ENCODE measurements around the gene GRID2IP.

GRID2IP gene

DNA sequence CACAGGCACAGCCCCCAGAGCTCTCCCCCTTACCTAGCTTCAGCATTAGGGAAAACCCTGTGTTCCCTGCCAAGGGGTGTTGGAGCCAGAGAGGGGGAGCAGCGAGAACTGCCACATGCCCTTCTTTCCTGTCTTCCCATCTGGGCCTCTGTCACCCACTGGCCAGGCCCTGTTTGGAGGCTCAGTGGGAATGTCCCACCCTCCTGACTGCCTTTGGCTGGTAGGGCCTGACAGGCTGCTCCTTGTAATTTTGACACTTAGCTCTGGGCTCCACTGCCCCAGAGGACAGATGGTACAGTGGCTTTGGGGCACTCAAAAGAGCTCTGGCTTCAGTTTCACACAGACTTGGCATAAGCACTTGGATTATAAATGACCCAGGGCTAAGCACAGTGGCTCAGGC lies 50.6 kb downstream of the GRID2IP start:
- TF ChIP-seq MYC (IDR thresholded peaks at IDR 0.05; ENCODE audit: low read depth, low read length) (no peak), POLR2A (IDR thresholded peaks at IDR 0.05; ENCODE audit: extremely low read depth, insufficient read length) (no peak)
- TF ChIP-seq, protein P1, sequence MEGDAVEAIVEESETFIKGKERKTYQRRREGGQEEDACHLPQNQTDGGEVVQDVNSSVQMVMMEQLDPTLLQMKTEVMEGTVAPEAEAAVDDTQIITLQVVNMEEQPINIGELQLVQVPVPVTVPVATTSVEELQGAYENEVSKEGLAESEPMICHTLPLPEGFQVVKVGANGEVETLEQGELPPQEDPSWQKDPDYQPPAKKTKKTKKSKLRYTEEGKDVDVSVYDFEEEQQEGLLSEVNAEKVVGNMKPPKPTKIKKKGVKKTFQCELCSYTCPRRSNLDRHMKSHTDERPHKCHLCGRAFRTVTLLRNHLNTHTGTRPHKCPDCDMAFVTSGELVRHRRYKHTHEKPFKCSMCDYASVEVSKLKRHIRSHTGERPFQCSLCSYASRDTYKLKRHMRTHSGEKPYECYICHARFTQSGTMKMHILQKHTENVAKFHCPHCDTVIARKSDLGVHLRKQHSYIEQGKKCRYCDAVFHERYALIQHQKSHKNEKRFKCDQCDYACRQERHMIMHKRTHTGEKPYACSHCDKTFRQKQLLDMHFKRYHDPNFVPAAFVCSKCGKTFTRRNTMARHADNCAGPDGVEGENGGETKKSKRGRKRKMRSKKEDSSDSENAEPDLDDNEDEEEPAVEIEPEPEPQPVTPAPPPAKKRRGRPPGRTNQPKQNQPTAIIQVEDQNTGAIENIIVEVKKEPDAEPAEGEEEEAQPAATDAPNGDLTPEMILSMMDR (IDR thresholded peaks at IDR 0.05; ENCODE audit: low read depth, low read length): no peak
- TF ChIP-seq, protein P2, sequence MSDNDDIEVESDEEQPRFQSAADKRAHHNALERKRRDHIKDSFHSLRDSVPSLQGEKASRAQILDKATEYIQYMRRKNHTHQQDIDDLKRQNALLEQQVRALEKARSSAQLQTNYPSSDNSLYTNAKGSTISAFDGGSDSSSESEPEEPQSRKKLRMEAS (IDR thresholded peaks at IDR 0.05; ENCODE audit: low read depth, low read length): no peak
- H3K4me3 ChIP-seq (ENCODE audit: low read depth, low read length): no peak overlapping the region
- no peak for DNase-seq (ENCODE audit: low read depth)

DNA sequence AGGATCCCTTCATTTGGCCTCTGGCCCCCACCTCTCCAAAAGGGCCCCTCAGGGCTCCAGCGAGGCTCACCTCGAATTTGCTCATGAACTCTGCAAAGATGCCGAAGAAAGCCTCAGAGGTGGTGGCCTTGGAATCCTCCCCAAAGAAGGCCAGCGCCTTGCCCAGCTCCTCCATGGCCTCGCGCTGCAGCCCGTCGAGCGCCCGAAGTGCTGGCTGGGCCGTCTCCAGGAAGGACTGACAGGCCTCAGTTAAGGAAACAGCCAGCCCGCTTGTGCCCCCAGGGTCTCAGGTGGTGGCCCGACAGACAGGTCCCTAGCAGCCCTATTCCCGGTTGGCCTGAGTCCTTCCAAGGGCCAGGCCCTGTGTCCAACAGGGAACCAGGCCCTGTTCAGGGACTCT lies 53.3 kb downstream of the GRID2IP start:
- TF ChIP-seq MYC (IDR thresholded peaks at IDR 0.05; ENCODE audit: low read depth, low read length) (no peak), POLR2A (IDR thresholded peaks at IDR 0.05; ENCODE audit: extremely low read depth, insufficient read length) (no peak)
- TF ChIP-seq, protein P2 (IDR thresholded peaks at IDR 0.05; ENCODE audit: low read depth, low read length): no peak
- TF ChIP-seq, protein P1 (IDR thresholded peaks at IDR 0.05; ENCODE audit: low read depth, low read length): no peak
- DNase-seq (ENCODE audit: low read depth): no peak
- no peak overlapping the region for H3K4me3 ChIP-seq (ENCODE audit: low read depth, low read length)

DNA sequence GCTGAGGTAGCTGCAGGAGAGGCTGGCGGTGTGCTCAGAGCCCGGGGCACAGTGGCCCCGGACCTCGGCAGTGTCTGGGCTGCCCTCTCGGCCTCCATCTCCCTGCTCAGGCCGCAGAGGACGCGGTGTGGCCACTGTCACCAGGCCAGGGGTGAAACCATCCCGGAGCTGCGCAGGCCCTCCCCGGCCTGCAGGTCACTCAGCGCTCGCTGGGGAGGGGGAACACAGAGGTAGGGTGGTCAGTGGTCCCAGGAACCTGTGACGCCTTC lies 53.7 kb downstream of the GRID2IP start:
- TF ChIP-seq POLR2A (IDR thresholded peaks at IDR 0.05; ENCODE audit: extremely low read depth, insufficient read length): no peak
- TF ChIP-seq MYC (IDR thresholded peaks at IDR 0.05; ENCODE audit: low read depth, low read length): no peak
- TF ChIP-seq, protein P1 (IDR thresholded peaks at IDR 0.05; ENCODE audit: low read depth, low read length): no peak
- TF ChIP-seq, protein P2 (IDR thresholded peaks at IDR 0.05; ENCODE audit: low read depth, low read length): no peak
- no peak overlapping the region for H3K4me3 ChIP-seq (ENCODE audit: low read depth, low read length)
- no peak for DNase-seq (ENCODE audit: low read depth)

DNA sequence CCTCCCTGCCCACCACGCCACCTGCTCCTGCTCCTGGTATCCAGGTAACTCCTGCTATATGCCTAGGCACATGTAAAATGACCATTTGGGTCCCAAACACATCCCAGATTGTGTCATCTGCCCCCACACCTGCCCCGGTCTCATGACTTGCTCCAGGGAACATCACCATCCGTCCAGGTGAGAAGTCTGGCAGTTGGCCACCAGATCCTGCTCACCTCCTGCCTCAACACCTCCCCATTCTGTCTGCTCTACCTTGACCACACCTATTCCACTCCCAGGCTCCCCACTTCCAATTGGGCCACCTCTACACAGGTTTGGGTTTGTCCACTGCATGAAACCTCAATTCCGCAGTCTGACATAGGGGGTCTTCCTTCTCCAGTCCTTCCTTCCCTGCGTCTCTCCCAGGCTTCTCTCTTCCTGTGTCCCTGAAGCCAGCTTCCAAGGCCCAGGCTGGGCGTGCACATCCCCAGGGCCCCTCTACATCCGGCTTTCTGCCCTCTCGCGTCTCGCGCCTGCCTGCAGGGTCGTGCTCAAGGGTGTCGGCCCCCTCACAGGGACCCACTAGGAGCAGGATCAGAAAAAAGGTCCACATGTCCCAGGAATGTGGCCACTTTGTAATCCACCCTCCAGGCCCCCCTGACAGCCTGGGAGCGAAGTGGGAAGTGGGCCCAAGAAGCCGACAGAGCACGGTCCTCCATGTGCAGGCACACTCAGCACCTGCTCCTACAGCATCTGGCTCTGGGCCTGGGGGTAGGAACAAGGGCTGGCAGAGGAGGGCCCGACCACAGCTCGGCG lies 54.2 kb downstream of the GRID2IP start:
- TF ChIP-seq MYC (IDR thresholded peaks at IDR 0.05; ENCODE audit: low read depth, low read length) (no peak), POLR2A (IDR thresholded peaks at IDR 0.05; ENCODE audit: extremely low read depth, insufficient read length) (no peak)
- TF ChIP-seq, protein P1 (IDR thresholded peaks at IDR 0.05; ENCODE audit: low read depth, low read length): no peak
- TF ChIP-seq, protein P2 (IDR thresholded peaks at IDR 0.05; ENCODE audit: low read depth, low read length): no peak
- DNase-seq (ENCODE audit: low read depth): no peak
- no peak overlapping the region for H3K4me3 ChIP-seq (ENCODE audit: low read depth, low read length)

DNA sequence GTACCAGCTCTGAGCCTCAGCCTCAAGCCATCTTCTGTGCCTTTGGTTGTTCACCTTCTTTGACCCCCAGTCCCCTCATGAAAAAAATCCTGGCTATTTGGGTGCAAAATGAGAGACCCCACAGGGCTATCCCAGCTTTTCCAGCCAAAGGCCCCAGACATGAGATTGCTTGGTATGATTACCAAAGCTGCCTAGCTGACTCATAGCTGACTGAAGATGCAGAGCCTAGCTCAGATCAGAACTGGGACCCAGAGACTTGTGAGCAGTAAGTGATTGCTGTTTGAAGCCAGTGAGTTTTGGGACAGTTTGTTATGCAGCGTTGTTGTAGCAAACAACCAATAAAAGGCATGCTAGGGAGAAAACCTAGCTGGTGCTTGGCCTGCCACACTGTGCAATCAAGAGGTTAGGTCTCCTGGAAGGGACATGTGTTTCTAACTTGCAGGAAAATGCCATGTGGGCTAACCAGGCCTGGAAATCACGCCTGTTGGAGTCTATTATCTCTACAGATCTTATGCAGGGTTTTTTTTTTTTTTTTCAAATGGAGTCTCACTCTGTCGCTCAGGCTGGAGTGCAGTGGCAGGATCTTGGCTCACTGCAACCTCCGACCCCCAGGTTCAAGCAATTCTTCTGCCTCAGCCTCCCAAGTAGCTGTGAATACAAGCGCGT lies 55.5 kb downstream of the GRID2IP start:
- DNase-seq (ENCODE audit: low read depth): no peak
- no peak for TF ChIP-seq POLR2A (IDR thresholded peaks at IDR 0.05; ENCODE audit: extremely low read depth, insufficient read length)
- TF ChIP-seq, protein P1 (IDR thresholded peaks at IDR 0.05; ENCODE audit: low read depth, low read length): no peak
- TF ChIP-seq, protein P2 (IDR thresholded peaks at IDR 0.05; ENCODE audit: low read depth, low read length): no peak
- TF ChIP-seq MYC (IDR thresholded peaks at IDR 0.05; ENCODE audit: low read depth, low read length): no peak
- H3K4me3 ChIP-seq (ENCODE audit: low read depth, low read length): no peak overlapping the region
